Stimulated activated CD4-positive, alpha-beta T cell treated with anti-CD3 and anti-CD28 coated beads, Interleukin-4, amount 100 ng/mL, for 48 hours (primary cell): ENCODE measurements around the gene PM20D1.

ENCODE experiments used
- DNase-seq, 2 donors: peaks; one replicate each; pipeline ENCODE4 v3.0.0-alpha.2; 2020; ENCODE audit warnings: low read depth in 2 of 2

The PM20D1 gene

DNA sequence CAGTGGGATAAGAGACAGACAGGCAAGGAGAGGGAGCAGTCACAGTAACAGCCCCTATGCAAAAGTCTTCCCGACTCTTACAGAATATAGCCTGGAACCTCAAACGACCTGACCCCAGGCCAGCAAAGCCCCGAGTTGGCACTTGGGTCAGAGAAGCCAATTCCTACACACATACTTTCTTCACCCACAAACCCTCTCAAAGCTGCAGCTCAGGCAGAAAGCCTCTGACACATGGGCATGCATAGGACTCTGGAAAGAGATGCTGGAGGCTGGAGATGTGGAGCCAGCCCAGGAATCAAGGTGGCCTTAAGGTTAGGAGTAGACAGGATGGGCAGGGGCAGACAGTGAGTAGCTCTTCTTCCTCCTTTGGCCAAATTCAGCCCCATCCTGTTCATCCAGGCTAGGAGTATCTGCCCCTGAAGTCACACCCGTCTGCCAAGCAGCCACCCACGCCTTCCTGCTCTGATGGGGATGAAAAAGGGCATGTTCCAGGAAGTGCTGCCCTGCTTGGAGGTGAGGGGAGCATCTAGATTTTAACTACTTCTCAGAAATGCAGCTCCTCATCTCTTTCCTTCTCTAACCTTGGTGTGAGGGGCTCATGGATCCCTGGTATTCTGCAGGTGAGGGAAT, 44.7 kb downstream of the PM20D1 start:
- DNase-seq, result peak; percentile 33 to 43

GRCh38 chr1:205804605-205805004, 45.3 kb downstream of the PM20D1 start:
- DNase-seq, result no peak

DNA sequence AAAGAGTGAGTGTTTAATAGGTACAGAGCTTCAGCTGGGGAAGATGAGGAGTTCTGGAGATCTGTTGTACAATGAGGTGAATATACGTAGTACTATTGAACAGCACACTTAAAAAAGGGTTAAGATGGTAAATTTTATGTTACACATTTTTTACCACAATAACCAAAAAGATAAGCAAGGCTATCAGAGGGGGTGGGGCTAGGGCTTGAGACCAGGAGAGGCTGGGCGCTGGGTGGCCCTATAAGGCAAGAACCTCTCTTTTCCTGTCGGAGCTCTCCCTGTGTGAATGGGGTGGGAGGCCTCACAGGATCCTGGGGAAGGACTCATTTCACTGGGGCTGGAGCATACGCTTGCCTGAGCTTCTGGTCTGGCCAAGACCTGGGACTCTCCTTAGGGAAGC, 45.9 kb downstream of the PM20D1 start:
- DNase-seq, result no peak

- DNase-seq, result no peak
These were observed 47.9 kb downstream of the PM20D1 start for GRCh38 chr1:205802060-205802459.

GRCh38 chr1:205800981-205801703, 48.8 kb downstream of the PM20D1 start:
- no peak for DNase-seq

- DNase-seq, result no peak
These were observed 49.5 kb downstream of the PM20D1 start for GRCh38 chr1:205800427-205800826.

- DNase-seq, result no peak
These were observed 51.4 kb downstream of the PM20D1 start for GRCh38 chr1:205798577-205798976.

DNA sequence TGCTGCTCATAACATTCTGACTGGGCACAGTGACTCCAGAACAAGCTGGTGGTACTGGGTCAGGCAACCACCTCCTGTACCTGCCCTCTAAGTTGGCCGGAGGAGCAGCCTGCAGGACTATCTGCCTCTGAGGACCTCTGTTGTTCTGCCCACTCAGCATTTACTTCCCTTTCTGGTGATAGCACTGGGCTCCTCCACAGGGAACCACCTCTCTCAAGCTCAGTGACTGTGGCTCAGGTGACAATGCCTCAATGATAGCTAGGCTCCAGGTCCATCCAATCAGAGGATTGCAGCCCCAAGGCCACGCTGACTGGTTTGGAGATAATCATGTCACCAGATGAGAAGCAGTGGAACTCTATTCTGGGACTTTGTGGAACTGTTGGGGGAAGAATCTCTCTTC, 52.8 kb downstream of the PM20D1 start:
- DNase-seq, result no peak

DNA sequence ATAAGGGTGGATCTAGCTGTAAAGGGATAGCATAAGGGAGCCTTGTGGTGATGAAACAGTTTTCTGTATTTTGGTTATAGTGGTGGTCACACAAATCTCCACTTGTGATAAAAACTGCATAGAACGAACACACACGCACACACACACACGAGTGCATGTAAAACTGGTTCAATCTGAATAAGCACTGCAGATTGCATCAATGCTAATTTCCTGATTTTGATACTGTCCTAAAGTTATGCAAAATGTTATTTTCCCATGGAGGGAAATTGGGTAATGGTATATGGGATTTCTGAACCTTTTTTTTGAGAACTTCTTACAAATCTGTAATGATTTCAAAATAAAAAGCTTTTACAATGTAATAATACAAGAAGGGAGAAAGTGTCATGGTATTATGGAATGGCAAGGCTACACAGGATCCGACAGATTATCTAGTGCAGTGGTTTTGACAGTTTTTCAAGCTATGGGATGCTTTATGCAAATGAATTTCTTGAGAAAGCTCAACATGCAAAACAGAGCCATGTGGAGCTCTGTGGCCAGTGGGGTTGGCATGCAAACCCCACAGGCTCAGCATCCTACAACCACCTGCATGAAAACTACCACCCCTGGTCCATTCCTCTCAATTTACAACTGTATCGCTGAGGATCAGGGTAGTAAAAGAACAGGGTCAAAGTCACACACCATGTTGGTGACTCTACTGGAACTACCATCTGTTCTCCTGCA, 55.8 kb downstream of the PM20D1 start:
- DNase-seq, result no peak

- no peak for DNase-seq
These were observed 56.8 kb downstream of the PM20D1 start for GRCh38 chr1:205792961-205793673.

DNA sequence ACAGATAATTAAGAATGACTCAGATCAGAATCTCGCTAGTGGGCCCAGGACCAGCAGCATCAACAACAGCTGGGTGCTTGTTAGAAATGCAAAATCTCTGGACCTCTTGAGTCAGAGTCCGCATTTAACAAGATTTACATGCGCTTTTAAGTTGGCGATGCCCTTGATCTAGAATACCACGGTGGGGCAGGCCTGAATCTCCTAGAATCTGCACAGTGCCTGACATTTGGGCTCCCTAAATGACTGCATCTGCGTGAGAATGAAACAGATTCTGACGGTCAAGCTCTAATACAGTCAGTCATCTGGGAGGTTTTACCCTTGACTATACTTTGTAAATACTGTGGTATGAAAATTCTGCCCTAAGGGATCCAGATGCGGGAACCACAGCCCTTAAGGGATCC, 57.5 kb downstream of the PM20D1 start:
- no peak for DNase-seq

DNA sequence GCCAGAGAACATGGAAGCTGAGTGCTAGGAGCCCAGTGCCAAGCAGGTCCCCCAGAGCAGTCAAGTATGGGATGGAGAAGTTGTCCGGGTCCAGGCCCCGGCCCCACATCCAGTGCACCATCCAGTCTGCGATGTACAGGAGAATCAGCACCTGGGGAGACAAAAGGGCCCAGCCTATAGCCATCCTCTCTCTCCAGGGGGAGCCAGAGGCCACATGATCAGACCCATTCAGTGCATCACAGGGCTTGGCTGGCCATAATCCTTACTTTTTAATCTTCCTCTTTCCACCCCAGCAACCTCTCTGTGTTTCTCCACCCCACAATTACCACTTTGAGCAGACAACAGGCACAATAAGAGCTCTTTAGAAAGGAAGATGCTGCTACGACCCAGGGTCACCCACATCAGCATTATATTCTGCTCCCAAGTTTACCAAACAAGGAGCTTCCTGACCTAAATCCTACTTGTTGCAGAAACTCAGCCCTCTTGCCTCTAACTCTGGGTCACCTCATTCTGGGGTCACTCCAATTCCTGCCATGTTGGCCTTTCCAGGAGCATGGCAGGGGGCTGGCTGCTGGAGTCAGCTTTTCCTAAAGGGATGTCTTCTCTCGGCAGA, 58.3 kb downstream of the PM20D1 start:
- peak; percentile 35 to 42 for DNase-seq

GRCh38 chr1:205787287-205787916, 62.5 kb downstream of the PM20D1 start:
- no peak for DNase-seq

DNA sequence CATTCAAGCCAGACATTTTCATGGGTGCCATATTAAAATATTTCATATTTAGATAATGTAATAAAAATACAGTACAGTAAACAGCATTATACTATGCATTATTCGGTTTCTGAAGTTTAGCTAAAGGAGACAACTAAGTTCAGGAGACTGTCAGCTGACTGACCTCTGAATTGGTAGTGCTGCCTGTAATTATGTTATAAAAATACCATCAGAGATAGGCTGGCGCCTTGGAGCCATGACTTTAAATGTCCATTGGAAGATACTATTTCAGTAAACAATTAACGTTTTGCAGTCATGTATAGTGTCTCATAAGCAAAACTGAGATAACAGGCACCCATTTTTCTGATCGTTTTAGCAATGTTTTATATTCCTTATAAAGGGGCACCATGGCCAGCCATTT, 63.3 kb downstream of the PM20D1 start:
- DNase-seq, result no peak

- DNase-seq, result no peak
These were observed 64.5 kb downstream of the PM20D1 start for GRCh38 chr1:205785446-205785845.

DNA sequence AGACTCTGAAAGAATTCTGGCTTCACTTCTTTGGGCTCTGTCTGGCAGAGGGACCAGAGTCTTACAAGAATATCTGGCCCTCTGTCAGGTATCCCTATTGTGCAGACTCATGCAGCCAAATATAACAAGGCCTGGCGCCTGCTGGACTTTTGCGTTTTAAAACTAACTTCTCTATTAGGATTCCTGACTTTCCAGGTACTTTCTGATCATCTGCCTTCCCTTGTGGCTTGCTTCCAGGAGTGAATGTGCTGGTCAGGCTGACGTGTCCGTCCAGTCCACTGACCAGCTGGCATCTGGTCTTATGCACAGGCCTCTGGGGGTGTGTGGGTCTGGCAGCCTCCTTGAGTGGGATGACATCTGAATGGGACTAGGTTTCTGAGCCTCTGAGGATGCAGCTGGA, 66.0 kb downstream of the PM20D1 start:
- no peak for DNase-seq

DNA sequence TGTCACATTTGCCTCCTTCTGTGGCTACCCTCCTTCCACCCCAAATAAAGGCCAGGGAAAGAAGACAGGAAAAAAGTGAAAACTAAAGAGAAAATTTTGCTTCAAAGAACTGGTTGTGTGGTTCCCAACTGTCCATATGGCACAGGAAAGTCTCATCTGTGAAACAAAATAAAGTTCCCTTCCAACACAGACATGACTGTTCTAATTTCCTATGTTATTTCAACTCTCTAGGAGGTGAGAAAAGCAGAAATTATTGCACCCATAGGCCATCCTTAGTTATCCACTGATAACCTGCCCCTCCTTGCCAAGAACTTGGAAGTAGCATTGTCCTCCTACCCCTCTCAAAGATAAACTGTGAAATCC, 66.5 kb downstream of the PM20D1 start:
- DNase-seq, result no peak

DNA sequence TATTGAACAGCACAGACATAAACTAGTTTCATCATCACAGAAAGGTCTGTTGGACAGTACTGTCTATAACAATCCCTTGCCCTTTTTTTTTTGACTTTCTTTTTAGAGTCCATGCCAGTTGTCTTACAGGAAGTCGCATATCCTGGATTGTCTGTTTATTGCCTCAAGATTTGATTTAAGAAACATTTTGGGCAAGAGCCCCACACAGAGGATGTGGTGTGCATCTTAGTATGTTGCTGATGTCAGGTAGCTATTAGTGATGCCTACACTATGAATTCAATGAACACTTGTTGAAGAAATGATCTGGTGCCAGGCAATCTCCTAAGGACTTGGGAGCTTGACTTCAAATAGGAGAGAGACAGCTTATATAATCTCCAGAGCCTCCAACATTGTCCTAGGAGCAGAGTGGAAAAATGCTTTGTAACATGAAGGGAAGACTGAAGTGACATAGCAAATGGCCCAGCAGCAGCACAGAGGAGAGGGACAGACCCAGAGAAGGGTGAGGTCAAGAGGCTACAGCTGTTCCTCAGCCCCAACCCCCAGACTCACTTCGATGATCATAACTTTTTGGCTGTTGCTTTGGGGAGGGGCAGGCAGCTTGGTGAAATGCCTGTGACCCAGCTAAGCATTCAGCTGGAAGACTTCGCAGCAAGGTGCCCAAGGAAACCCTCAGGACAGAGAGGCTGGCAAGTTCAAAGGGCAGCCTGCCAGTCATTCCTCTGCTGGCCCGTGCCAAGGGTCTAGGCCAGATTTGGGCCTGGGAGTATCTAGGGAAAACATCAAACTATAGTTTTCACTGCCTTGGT, 67.1 kb downstream of the PM20D1 start:
- DNase-seq, result no peak

- no peak for DNase-seq
These were observed 69.6 kb downstream of the PM20D1 start for GRCh38 chr1:205780335-205780734.
